ENCODE measurements around the gene MAP3K15.

The MAP3K15 gene

DNA sequence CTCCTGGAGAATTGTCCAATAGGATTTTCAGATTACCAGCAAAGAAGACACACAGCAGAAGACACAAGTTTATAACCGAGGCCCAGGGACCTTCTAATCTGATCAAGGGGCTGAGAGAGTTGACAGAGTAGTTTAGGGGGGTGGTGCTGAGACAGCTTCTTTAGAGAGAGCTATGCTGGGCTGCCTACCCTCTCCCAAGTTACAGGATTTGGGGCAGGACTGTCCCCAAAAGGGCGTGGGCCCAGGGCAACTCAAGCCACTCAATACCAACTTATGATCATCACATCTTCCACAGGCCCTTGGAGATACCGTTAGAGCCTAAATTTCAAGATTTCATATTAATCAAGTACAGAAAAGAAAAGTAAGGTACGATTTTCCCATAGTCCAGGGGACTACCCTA, 128.6 kb downstream of the MAP3K15 start:
- no peak for TF ChIP-seq LEF1 (IDR thresholded peaks at IDR 0.05; ENCODE audit: borderline replicate concordance)
- no peak for TF ChIP-seq SUZ12 (IDR thresholded peaks at IDR 0.05)
- TF ChIP-seq ELF4 (IDR thresholded peaks at IDR 0.05), result no peak
- TF ChIP-seq ZNF384 (IDR thresholded peaks at IDR 0.05), result no peak
- TF ChIP-seq BHLHE40 (IDR thresholded peaks at IDR 0.05; ENCODE audit: borderline replicate concordance), result no peak
- no peak for TF ChIP-seq HDGF (IDR thresholded peaks at IDR 0.05; ENCODE audit: borderline replicate concordance)
- TF ChIP-seq SP1 (IDR thresholded peaks at IDR 0.05), result no peak
- no peak for TF ChIP-seq TARDBP (IDR thresholded peaks at IDR 0.05)
- no peak for TF ChIP-seq NFRKB (IDR thresholded peaks at IDR 0.05)
- TF ChIP-seq ARNT (IDR thresholded peaks at IDR 0.05), result no peak
- TF ChIP-seq FOXM1 (IDR thresholded peaks at IDR 0.05; ENCODE audit: borderline replicate concordance), result no peak
- no peak for TF ChIP-seq FOXK2 (IDR thresholded peaks at IDR 0.05)
- no peak for TF ChIP-seq FOXA1 (IDR thresholded peaks at IDR 0.05)
- no peak for TF ChIP-seq L3MBTL2 (conservative IDR thresholded peaks at IDR 0.05)
- TF ChIP-seq, protein P1, sequence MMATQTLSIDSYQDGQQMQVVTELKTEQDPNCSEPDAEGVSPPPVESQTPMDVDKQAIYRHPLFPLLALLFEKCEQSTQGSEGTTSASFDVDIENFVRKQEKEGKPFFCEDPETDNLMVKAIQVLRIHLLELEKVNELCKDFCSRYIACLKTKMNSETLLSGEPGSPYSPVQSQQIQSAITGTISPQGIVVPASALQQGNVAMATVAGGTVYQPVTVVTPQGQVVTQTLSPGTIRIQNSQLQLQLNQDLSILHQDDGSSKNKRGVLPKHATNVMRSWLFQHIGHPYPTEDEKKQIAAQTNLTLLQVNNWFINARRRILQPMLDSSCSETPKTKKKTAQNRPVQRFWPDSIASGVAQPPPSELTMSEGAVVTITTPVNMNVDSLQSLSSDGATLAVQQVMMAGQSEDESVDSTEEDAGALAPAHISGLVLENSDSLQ (IDR thresholded peaks at IDR 0.05), result no peak
- TF ChIP-seq CTBP1 (IDR thresholded peaks at IDR 0.05; ENCODE audit: borderline replicate concordance), result no peak
- ChIA-PET POLR2A (no interaction called here), CTCF (no interaction called here)
- DNase-seq (ENCODE audit: extremely low spot score), result no peak

DNA sequence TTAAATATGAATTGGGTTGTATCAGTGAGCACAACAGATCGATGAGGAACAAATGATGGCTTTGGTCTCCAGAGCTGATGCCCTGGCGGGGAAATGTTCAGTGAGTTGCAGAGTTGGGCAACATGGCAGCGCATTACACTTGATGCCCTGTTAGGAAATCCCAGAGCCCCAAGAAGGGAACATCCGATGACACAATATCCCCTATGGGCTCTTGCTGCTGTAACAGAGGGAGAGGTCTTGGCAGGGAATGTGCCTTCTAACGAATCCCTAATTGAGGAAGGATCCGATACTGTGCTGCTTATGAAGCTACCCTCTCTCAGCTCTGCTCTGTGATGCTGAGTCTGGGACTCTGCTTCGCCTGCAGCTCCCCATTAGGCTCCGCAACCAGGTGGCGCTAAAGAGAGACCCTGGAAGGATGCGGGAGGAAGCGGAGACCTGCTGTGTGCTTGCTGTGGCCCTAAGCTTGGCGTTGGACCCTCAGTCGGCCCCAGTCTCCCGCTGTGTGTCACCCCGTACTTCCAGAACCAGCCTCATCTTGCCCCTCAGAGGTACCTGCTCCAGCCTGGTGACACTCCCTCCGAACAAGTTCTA, 132.7 kb downstream of the MAP3K15 start:
- peak; percentile 76 for DNase-seq (ENCODE audit: extremely low spot score)
- TF ChIP-seq FOXK2 (IDR thresholded peaks at IDR 0.05), result no peak
- TF ChIP-seq ELF4 (IDR thresholded peaks at IDR 0.05), result no peak
- TF ChIP-seq SP1 (IDR thresholded peaks at IDR 0.05), result no peak
- TF ChIP-seq L3MBTL2 (conservative IDR thresholded peaks at IDR 0.05), result no peak
- no peak for TF ChIP-seq ZNF384 (IDR thresholded peaks at IDR 0.05)
- TF ChIP-seq HDGF (IDR thresholded peaks at IDR 0.05; ENCODE audit: borderline replicate concordance), result no peak
- TF ChIP-seq, protein P1 (IDR thresholded peaks at IDR 0.05), result no peak
- TF ChIP-seq CTBP1 (IDR thresholded peaks at IDR 0.05; ENCODE audit: borderline replicate concordance), result no peak
- CTCF ChIA-PET, result interaction anchor here (0.6 to 2.3 kb wide), 9 partner anchors 8 to 522 kb away, joined by 3 to 8 read pairs (median 4); partner anchors contain the start of gene MAP3K15
- POLR2A ChIA-PET, result no interaction called here

DNA sequence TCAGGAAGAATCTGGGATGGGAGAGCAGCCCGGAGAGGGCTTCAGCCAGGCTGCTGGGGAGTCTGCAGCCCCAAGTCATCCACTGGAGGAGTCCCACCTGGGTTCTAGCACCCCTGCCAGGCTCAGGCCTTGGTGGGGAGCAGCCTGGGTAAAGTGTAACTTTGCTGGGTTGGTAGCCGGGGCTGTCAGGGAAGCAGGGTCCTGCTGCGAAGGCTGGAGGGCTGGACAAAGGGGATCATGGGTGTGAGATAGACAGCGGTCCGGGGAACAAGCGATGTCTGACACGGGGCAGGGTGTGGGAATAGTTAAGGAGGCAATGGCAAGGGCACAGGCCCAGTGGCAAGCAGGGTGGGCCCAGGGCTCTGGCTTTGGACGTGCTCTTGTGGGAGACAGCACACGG, 134.0 kb downstream of the MAP3K15 start:
- no peak for DNase-seq (ENCODE audit: extremely low spot score)
- CTCF ChIA-PET, result no interaction called here
- POLR2A ChIA-PET, result no interaction called here
- TF ChIP-seq ELF4 (IDR thresholded peaks at IDR 0.05) (no peak), ARNT (IDR thresholded peaks at IDR 0.05) (no peak), BHLHE40 (IDR thresholded peaks at IDR 0.05; ENCODE audit: borderline replicate concordance) (no peak), ZNF384 (IDR thresholded peaks at IDR 0.05) (no peak), TARDBP (IDR thresholded peaks at IDR 0.05) (no peak), FOXK2 (IDR thresholded peaks at IDR 0.05) (no peak), SUZ12 (IDR thresholded peaks at IDR 0.05) (no peak), CTBP1 (IDR thresholded peaks at IDR 0.05; ENCODE audit: borderline replicate concordance) (no peak), NFRKB (IDR thresholded peaks at IDR 0.05) (no peak), LEF1 (IDR thresholded peaks at IDR 0.05; ENCODE audit: borderline replicate concordance) (no peak), HDGF (IDR thresholded peaks at IDR 0.05; ENCODE audit: borderline replicate concordance) (no peak), SP1 (IDR thresholded peaks at IDR 0.05) (no peak), FOXA1 (IDR thresholded peaks at IDR 0.05) (no peak), L3MBTL2 (conservative IDR thresholded peaks at IDR 0.05) (no peak), FOXM1 (IDR thresholded peaks at IDR 0.05; ENCODE audit: borderline replicate concordance) (no peak)
- TF ChIP-seq, protein P1 (IDR thresholded peaks at IDR 0.05), result no peak

DNA sequence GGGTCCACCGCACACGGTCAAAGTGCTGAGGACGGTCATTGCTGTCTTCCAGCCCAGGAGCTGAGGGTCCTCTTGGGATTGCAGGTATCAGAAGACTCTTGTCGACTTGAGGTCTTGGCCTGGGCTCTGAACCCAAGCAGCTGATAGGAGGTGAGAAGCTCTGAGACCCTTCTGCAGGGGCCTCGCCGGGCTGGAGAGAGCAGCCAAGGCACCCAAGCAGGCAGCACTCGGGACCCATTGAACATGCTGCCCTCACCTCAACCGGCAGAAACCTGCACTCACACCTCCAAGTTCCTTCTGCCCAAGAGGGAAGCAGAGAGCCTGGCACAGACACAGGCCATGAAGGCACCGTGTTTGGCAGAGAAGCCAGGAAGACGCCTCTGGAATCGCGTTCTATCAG, 137.5 kb downstream of the MAP3K15 start:
- no peak for TF ChIP-seq FOXM1 (IDR thresholded peaks at IDR 0.05; ENCODE audit: borderline replicate concordance)
- TF ChIP-seq L3MBTL2 (conservative IDR thresholded peaks at IDR 0.05), result no peak
- TF ChIP-seq, protein P1 (IDR thresholded peaks at IDR 0.05), result no peak
- no peak for DNase-seq (ENCODE audit: extremely low spot score)
- CTCF ChIA-PET, result no interaction called here
- POLR2A ChIA-PET, result no interaction called here

DNA sequence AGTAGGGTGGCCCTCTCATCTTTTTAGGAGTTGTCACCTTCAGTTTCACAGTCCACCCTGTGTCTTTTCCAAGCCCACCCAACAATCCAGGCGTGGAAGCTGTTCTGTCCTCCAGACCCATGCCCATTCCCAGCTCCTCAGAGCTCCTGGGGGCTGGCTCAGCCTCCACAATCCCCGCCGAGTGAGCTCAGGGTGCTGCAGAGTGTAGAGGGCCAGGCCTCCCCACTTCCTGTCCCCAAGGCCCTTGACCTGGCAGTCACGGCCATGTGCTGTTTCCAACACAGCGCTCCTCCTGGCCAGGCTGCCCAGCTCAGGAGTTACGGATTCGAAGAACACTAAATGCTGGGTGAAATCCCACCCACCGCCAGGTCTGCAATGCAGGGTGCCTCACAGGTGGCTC, 139.8 kb downstream of the MAP3K15 start:
- DNase-seq (ENCODE audit: extremely low spot score), result no peak
- ChIA-PET CTCF (interaction anchor here (0.6 to 1.3 kb wide), 2 partner anchors 160 to 184 kb away, joined by 3 to 5 read pairs; no protein-coding TSS in a partner anchor), POLR2A (no interaction called here)
- TF ChIP-seq BHLHE40 (IDR thresholded peaks at IDR 0.05; ENCODE audit: borderline replicate concordance) (no peak), FOXM1 (IDR thresholded peaks at IDR 0.05; ENCODE audit: borderline replicate concordance) (no peak), ZNF384 (IDR thresholded peaks at IDR 0.05) (no peak), LEF1 (IDR thresholded peaks at IDR 0.05; ENCODE audit: borderline replicate concordance) (no peak), NFRKB (IDR thresholded peaks at IDR 0.05) (no peak), SP1 (IDR thresholded peaks at IDR 0.05) (no peak), L3MBTL2 (conservative IDR thresholded peaks at IDR 0.05) (no peak), FOXK2 (IDR thresholded peaks at IDR 0.05) (no peak), ELF4 (IDR thresholded peaks at IDR 0.05) (no peak), TARDBP (IDR thresholded peaks at IDR 0.05) (no peak), FOXA1 (IDR thresholded peaks at IDR 0.05) (no peak), CTBP1 (IDR thresholded peaks at IDR 0.05; ENCODE audit: borderline replicate concordance) (no peak)
- TF ChIP-seq, protein P1 (IDR thresholded peaks at IDR 0.05), result no peak

Measured in HEK293T (cell line).